HG02981 (cell line): ENCODE measurements around the gene METTL15.
"Not testable (repeated sequence)": the region's sequence is repeated elsewhere in the genome, so short reads cannot be mapped to it uniquely, and the experiment has no call there.

Experiments
- ATAC-seq: cut with Tn5 transposase; IDR thresholded peaks from one replicate; pipeline ENCODE4 v1.9.1; 2021; ENCODE audit warnings: mild to moderate bottlenecking, moderate library complexity; ENCODE audit not compliant: unreplicated experiment

The METTL15 gene

DNA sequence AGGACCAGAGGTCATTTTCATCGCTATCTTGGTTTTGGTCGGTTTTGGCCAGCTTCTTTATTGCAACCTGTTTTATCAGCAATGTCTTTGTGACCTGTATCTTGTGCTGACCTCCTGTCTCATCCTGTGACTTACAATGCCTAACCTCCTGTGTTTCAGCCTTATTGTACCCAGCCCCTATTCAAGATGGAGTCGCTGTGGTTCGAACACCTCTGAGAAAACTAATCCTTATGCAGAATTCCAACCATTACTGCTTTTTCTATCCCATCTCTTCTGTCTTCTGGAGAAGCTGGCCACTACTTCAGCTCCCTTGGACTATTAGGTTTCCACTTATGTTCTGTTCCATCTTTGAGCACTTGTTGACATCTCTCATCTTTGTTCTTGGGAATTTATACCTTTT, 62.6 kb downstream of the METTL15 start:
- ATAC-seq: no peak

DNA sequence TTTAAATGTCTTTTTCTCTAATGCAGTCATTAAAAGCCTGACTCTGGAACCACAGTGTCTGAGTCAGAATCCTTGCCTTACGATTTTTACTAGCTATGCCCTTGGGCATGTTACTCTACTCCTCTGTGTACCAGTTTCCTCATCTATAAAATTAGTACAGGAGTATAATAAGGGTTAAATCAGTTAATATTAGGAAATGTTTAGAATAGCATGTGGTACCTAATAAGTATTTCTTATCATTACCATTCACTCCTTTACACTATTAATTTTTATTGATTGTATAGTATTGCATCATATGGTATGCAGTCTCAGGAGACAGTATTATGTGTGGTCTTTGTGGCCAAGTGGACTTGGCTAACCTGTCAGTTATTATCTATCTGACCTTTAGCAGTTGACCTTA, 68.2 kb downstream of the METTL15 start:
- no peak for ATAC-seq

DNA sequence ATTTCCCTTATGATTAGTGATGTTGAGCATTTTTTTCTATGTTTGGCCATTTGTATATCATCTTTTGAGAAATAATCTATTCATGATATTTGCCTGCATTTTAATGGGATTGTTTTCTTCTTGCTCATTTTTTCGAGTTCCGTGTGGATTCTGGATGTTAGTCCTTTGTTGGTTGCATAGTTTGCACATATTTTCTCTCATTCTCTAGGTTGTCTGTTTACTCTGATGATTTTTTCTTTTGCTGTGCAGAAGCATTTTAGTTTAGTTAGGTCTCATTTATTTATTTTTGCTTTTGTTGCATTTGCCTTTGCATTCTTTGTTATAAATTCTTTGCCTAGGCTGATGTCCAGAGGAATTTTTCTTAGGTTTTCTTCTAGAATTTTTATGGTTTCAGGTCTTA, 87.3 kb downstream of the METTL15 start:
- no peak for ATAC-seq

DNA sequence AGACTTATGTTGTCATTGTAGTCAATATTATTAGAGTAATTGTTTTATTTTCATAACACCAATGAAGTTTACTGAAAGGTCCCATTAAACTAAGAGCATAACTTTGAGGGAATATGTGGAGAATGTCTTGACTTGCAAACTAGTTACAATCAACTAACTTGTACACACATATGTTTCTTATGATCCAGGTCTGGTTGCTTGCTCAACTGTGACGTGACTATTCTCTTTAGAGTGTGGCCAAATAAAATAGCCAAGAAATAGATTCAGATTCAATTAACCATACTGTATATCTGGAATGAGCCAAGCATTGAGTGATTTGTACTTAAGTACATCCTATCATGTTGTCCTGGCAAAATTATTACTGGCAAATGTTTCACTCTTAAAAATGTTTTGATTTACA, 101.7 kb downstream of the METTL15 start:
- ATAC-seq: no peak

DNA sequence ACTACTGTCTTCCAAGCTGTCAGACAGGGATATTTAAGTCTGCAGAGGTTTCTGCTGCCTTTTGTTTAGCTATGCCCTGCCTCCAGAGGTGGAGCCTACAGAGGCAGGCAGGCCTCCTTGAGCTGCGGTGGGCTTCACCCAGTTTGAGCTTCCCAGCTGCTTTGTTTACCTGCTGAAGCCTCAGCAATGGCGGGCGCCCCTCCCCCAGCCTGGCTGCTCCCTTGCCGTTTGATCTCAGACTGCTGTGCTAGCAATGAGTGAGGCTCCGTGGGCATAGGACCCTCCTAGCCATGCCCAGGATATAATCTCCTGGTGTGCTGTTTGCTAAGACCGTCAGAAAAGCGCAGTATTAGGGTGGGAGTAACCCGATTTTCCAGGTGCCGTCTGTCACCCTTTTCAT, 113.9 kb downstream of the METTL15 start:
- ATAC-seq: not testable (repeated sequence)

DNA sequence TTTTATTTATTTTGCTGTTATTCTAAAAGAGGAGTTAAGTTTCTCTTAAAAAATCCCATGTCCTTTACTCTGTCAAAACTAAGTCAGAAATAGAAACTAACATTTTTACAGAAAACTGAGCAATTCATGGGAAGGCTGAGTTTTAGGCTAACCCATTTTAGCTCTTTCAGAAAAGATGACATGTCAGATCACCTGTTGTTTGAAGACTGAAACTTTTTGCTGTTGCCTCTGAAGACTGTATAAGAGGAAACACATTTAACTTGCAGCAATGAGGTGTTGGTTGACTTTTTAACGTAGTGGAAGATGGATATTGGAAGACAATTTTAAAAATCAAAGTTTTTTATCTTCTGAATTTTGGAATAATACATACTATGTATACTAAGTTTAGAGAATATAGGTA, 115.4 kb downstream of the METTL15 start:
- no peak for ATAC-seq

DNA sequence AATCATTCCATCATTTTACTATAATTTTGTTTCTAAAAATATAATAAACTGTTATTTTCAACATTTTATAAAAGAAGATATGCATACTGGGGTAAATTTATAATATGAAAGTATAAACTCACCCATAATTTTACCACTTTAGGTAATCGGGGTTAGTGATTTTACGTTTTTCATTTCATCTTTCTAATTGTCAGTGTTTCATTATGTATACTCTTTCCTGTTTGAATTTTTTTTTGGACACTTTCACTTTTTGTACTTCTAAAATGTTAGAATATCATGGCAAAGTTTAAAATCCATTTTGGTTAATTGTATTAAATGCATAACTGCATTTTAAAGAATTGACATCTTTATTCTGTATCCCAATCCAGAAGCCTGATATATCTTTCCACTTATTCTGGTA, 115.8 kb downstream of the METTL15 start:
- ATAC-seq: no peak

DNA sequence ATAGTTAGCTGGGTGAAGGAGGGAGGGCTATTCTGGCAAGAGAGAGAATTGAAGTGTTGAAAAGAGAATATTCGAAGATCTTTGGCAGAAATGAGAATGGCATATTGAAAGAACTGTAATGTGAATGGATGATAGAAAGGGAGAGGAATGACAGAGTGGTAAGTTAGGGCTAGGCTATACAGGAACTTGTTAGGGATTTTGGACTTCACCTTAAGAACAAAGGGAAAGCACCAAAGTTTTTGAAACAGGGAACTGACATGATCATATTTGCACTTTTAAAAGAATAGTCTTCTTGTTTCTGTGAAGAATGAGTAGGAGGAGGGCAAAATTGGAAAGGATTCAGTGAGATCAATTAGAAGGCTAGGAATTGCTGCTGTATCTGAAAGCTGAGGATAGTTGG, 119.3 kb downstream of the METTL15 start:
- ATAC-seq: no peak

DNA sequence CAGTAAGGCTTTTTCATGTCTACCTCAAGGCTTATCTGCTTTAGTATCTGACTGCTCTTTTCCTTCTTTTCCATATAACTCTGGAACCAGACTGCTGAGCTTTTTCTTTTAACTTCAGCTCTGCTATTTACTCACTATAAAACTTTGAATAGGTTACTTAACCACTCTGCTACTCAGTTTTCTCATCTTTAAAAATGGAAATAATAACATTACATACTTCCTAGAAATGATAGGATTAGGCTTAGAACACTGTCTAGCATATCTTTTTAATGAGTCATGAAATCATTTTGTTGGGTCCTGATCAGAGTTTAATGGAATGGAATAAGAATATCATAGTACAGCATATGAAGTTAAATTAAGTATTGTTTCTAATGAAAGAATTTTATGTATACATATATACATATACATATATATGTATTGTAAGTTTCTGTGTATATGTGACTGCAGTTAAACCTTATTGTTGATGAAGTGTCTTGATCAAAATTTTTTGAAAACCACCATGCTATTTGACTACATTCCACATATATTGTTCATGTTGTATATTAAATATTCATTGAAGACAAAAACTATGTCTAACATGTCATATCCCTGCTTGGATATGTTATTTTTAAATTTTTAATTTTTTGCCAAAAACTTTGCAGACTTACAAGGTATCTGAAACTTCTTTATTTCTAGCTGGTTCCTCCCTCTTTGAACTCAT, 120.2 kb downstream of the METTL15 start:
- ATAC-seq: no peak

DNA sequence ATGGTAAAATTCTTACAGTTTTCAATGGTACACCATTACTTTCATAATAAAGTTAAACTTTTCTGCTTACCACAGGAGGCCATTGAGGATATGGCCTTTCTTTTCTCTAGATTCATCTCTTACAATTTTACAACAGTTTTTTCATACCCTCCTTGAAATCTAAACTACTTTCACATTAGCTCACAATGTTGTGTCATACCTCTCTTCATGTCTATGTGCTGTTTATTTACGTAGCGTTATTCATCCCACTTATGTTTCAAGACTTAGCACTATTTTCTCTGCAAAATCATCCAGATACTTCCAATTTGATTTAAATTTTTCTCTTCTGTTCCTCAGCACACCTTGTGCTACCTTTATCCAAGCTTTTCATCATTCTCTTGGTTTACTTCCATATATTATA, 123.3 kb downstream of the METTL15 start:
- no peak for ATAC-seq

DNA sequence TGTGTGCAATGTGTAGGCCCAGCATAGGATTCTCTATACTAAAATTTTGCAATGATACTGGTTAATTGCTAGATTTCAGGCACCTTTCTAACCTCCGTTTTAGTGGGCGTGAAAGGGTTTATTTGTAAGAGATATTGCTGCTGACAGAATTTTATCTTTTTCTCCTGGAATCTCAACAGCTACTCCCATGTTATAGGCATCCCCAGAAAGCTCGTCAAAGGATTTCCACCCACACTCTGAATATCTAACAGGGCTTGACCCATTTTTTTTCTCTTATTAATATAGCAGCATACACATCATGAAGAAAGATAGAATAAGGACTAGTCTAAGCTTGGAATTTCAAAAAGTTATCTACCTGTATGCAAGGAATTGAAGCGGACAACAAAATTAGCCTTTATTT, 124.5 kb downstream of the METTL15 start:
- no peak for ATAC-seq

DNA sequence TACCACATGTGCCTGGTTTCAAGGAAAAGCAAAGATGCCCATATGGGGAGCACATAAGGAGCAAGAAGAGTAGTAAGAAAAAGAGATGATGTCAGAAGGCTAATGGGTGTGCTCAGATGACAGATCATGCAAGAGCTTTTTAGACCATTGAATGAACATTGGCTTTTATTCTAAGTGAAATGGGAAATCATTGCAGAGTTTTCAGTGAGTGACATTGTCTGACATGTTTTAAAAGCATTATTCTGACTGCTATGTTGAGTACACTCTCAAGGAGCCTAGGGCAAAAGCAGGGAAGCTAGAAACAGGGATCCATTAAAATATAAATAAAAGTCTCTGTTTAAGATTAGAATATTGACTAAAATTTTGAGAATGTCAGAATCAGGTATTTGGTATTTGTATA, 133.6 kb downstream of the METTL15 start:
- no peak for ATAC-seq

DNA sequence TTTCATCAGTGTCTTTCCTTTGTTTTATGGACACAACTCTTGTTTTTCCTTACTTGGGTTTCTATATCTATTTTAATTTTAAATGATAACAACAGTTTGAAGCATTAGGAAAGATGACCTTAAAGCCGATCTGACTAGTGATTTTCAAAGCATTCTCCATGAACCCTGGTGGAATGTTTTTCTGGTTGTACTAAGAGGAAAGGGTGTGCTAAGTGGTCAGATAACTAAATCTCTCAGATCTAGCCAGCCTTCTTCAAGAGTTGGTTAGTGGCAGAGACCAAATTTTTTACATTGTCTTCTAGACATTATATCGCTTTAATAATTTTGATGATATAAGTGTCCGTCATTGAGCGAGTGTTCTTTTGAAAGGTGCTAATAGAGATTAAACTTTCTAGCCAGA, 134.4 kb downstream of the METTL15 start:
- no peak for ATAC-seq

DNA sequence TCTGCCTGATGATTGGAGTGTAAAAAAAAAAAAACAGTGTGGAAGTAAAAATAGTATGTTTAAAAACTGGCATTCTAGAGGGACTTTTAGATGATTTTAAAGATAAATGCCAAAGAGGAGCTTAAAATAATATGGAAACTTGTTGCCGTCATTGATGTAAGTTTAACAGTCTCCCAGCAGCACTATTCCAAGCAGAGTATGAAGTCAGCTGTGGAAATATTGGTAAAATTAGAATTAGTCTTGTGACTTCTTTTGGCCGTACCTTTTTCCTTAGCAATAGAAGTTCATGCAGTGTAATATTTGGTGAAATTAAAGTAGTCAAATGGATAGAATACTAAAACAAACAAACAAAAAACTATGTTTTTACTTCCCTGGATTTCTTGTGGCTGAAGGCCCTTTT, 134.9 kb downstream of the METTL15 start:
- no peak for ATAC-seq

DNA sequence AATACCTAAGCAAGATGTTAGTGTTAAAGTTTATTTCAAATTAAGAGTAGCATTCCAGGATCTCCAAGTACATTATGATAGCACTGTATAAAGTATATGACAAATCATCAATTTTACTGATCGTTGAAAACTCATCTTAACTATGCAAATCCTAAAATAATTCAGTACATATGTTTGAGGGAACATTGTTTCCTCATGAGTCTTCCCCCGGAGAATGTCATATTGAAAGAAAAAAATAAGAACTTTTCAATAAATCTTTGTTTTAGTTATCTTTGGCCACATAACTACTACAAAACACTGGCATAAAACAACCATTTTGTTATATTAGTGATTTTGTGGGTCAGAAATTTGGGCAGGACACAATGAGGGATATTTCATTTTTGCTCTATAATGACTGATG, 135.4 kb downstream of the METTL15 start:
- no peak for ATAC-seq

DNA sequence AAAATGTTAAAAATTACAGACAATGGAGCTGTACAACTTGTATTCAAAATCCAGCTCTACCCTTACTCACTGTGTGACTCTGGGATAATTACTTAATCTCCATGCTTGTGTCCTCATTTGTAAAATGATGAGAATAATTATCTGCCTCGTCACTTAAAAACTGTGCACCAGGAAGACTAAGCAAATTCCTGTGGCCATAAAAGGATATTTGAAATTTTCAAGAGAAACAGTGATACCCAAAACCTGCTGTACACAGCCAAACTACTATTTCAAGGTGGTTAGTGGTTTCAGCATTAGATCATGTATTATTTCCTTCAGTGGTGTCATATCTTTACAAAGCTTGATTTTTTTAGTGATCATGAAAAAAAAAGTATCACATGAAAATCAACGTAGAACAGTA, 136.9 kb downstream of the METTL15 start:
- no peak for ATAC-seq

DNA sequence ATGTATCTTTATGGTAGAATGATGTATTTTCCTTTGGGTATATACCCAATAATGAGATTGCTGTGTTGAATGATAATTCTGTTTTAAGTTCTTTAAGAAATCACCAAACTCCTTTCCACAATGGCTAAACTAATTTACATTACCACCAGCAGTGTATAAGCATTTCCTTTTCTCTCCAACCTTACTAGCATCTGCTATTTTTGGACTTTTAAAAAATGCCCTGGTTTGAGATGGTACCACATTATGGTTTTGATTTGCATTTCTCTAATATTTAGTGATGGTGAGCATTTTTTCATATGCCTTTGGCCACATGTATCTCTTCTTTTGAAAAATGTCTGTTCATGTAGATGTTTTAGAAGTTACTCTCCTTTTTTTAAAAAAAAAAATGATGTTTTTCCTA, 142.0 kb downstream of the METTL15 start:
- peak; percentile 67 for ATAC-seq

DNA sequence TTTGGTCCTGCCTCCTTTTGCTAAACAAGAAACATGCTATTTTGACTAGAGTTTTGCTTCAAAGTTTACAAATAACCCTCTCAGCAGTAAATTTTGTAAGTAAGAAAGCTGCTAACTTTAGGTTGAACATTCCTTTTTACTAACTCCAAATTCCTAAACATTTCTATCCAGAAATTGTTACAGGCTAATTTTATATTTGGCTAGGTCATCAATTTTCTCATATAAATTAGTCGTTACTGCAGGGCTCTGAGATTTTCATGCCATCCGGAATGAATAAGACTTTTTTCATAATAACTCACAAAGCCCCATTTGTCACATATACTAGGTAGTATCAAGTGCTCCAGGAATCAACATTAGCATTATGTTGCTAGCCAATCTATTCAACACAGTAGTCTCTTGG, 143.1 kb downstream of the METTL15 start:
- no peak for ATAC-seq

DNA sequence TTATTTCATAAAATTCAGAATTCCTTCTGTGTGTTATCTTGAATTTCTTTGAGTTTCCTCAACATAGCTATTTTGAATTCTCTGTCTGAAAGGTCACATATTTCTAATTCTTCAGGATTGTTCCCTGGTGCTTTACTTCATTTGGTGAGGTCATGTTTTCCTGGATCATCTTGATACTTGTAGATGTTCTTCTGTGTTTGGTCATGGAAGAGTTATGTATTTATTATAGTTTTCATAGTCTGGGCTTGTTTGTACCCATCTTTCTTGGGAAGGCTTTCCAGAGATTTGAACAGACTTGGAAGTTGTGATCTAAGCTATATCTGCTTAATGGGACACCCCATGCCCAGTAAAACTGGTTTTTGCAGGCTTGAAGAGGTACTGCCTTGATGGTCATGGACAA, 149.6 kb downstream of the METTL15 start:
- no peak for ATAC-seq

DNA sequence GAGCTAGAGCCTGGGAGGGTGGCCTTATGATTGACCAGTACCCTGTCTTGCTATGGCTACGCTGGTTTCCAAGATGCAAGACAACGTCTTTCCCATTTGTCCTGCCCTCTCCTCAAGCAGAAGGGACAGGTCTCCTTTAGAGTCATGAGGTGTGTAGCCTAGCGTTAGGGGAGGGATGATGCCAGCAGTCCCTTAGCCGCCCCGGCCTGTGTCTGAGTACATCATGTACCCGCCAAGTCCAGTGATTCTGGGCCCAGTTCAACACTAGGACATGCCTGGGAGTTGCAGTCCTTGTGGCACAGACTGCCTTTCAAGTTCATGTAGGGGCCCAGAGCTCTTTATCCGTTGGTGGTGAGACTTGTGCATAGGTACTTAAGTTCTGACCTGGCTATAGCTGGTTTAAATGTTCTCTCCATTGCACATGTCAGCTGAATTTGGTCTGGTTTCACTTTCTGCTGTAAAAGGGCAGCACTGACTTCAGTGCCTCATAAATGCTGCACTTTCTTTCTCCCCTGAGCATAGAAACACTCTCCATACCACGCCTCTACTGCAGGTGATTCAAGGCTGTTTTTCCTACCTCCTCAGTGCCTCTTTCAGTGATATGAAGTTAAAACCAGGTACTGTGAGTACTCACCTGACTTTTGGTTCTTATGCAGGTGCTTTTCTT, 151.1 kb downstream of the METTL15 start:
- peak; percentile 47 for ATAC-seq

DNA sequence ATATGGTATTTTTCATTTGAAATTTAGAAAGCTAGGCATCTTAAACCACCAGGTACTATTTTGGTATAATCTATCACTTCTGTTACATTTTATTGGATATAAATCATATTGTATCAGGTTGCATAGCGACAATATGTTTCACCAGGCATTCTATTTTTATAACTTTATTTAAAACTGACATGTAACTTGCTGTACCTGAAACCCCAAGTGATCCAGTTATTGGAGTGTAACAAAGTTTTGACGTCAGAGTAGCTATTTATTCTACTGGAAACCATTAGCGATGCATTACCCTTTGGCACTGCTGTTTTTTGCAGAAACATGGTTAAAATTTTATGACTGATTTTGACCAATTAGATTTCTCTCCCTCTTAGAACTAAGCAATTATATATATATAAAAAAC, 160.7 kb downstream of the METTL15 start:
- no peak for ATAC-seq

DNA sequence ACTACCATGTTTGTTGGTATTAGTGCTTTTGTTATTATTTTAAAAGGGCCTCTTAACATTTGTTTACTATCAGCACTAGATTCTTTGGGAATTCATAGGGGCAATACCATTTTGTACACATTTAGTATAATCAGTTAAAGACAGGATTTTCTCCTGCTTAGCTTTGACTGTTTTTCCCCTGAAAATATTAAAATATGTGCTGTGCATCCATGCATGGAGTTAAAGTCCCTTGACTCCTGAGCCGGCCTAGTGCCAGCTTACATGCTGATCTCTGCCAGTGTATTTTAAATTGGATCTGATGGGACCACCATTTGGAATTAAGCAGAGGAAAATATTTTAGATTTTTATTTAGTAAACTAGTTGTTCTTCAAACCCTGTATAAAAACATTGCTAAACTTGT, 161.4 kb downstream of the METTL15 start:
- no peak for ATAC-seq

DNA sequence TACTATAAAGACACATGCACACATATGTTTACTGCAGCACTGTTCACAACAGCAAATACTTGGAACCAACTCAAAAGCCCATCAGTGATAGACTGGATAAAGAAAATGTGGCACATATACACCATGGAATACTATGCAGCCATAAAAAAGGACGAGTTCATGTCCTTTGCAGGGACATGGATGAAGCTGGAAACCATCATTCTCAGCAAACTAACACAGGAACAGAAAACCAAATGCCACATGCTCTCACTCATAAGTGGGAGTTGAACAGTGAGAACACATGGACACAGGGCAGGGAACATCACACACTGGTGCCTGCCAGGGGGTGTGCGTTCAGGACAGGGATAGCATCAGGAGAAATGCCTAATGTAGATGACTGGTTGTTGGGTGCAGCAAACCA, 164.1 kb downstream of the METTL15 start:
- not testable (repeated sequence) for ATAC-seq
